T follicular helper cell (primary cell): Measurements from ENCODE around the gene HTD2.
"Not testable (repeated sequence)": the region's sequence is repeated elsewhere in the genome, so short reads cannot be mapped to it uniquely, and the experiment has no call there.

Experiments used
- DNase-seq: peaks from one replicate; pipeline ENCODE4 v3.0.0-alpha.2; 2020; ENCODE audit warnings: low read depth

HTD2 gene

DNA sequence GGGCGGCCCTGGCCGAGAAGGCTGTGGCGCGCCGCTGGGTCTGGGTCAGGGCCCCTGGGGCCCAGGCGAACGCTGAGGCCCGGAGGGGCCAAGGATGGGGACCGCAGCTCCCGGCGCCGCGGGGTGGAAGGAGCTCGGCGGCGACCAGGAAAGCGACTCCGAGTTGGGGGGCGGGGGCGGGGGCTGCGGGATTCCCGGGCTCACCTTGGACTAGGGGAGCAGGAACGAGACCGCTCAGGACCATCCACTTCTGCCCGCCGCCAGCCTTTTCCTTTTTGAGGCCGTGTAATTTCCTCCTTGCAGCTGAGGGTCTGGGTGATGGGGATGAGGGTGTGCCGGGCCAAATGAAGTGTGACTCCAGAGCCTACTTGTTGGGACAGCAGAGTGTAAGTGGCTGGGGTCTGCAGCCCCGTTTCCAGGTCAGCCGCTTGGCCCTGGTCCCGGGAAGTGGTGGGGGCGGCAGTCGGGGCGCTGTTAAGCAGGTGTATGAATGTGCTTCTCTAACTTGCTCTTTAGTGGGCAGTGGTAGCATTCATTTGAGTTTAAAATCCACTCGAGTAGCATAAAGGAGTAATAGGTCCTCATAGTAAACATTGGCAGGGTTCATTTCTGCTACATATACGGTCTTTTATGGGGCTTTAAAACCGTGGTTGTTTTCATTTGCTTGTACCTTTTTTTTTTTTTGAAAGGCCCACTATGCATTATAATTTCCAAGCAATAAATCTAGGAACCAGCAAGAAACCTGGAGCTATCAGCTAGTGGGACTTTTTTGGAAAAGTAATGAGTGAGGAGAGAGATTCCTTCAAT, 27.1 kb downstream of the HTD2 start:
- DNase-seq: no peak

DNA sequence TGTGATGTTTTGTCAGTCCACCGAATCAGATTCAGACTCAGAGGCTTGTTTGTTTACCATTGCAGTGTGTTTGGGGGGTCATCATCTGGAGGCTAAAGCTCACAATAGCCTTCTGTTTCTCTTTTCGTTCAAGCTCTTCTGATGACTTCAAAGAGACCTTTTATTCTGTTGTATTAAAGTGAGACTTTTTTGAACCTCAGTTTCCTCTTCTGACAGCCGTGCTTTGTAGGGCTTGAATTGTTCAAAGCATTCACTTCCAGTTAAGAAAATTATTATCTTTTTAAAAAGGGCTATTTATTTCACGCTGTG, 27.6 kb downstream of the HTD2 start:
- no peak for DNase-seq

DNA sequence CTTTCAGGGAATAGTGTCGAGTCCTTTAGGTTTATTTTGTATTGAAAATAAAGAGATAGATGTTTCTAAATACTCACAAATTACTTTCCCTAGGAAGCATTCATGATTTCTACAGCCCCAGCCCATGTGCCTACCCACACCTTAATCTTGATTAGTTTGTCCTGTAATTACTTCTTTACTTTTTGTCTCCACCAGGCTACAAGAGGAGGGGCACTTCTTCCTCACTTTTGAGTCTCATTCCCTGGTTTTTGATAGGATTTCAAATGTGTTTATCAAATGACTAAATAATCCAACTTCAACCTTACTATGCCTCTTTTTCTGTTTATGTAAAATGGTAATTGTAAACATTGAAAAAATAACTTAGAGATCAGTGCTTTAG, 28.2 kb downstream of the HTD2 start:
- no peak for DNase-seq

DNA sequence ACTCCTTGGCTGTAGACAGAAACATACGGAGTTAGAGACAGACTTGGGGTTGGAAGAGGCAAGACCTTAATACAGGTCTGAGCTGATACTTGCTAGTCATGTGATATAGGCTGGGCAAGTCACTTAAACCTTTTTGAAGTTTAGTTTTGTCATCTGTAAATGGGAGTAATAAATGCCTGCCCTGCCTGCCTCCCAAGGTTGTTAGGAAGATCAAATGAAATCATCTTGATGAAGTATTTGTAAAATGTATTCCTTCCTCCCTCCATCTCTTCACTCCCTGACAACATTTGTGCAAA, 29.3 kb downstream of the HTD2 start:
- no peak for DNase-seq

DNA sequence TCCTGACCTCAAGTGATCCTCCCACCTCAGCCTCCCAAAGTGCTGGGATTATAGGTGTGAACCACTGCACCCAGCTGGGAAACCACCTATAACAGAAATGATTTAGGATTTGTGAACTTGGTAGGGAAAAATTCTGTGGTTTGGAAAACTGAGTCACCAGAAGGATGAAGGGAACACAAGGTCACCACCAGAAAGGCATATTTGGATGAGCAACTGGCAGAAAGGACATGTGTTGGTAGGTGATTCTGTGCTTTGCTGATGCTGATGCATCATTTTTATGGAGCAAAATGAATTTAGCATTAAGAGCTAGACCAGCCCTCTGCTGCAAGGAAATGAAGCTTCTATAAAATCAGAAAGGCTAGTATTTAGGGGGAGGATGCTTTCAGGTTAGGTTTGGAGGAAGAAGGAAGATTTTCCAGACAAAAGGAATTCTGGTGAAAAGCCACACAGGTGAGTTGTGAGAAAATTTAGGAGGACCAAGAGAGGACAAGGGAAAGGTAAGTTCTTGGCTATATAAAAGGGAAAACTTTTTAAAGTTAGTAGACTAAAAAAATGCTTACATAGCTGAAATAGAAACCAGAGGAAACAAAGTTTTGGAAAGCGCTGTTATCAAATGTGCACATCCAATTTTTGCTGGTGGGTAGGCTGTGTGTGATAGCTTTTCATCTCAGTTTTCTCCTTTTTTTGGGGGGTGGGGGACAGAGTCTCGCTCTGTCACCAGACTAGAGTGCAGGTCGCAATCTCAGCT, 30.0 kb downstream of the HTD2 start:
- DNase-seq: no peak

DNA sequence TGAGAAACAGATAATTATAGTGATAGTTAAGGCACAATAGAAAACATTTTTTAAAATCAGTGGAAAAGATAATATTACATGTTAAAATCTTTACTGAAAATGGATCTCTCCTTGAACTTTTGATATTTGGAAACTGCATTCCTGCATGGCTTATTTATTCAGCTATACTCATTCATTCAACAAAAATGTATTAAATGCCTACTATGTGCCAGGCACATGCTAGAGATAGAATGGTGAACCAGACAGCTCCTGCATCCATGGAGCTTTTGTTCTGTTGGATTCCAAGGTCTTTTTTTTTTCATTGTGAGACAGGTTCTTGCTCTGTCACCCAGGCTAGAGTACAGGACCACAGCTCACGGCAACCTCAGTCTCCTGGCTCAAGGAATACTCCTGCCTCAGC, 30.9 kb downstream of the HTD2 start:
- DNase-seq: no peak

DNA sequence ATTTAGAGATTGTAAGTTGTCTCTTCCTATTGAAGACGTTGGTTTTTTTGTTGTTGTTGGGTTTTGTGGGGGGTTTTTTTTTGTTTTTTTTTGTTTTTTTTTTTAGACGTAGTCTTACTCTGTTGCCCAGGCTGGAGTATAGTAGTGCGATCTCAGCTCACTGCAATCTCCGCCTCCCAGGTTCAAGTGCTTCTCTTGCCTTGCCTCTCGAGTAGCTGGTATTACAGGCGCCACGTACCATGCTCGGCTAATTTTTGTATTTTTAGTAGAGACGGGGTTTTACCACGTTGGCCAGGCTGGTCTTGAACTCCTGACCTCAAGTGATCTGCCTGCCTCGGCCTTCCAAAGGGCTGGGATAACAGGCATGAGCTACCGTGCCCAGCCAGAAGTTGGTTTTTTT, 32.8 kb downstream of the HTD2 start:
- DNase-seq: not testable (repeated sequence)

DNA sequence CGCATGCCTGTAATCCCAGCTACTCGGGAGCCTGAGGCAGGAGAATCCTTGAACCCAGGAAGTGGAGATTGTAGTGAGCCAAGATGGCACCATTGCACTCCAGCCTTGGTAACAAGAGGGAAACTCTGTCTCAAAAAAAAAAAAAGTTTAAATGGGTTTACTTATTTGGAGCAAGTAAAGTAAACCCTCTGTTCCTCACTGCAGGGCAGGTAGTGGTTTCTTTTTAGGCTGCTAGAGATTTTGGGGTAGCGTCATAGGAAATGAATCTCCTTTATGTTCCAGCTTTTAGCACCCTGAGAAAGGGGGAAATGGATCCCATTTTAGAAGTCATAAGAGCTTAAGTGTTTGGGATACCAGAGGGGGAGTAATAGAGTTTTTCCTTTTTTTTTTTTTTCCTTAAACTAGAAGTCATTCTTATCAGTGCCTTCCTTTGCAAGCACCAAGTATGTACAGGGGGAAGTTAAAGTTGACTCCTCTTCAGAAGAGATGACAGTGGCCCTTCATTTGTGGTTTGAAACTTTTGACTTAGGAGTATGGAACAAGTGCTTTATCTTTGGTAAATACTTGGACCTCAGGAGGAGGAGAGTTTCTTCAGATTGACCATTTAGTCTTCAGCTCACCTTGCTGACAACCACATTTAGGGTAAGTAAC, 34.4 kb downstream of the HTD2 start:
- DNase-seq: no peak

DNA sequence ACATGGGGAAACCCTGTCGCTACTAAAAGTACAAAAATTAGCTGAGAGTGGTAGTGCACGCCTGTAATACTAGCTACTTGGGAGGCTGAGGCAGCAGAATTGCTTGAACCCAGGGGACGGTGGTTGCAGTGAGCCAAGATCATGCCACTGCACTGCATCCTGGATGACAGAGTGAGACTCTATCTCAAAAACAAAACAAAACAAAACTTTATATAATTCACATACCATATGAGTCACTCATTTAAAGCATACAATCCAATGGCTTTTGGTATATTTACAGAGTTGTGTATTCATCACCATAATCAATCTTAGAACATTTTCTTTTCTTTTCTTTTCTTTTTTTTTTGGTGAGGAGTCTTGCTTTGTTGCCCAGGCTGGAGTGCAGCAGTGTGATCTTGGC, 35.1 kb downstream of the HTD2 start:
- no peak for DNase-seq

DNA sequence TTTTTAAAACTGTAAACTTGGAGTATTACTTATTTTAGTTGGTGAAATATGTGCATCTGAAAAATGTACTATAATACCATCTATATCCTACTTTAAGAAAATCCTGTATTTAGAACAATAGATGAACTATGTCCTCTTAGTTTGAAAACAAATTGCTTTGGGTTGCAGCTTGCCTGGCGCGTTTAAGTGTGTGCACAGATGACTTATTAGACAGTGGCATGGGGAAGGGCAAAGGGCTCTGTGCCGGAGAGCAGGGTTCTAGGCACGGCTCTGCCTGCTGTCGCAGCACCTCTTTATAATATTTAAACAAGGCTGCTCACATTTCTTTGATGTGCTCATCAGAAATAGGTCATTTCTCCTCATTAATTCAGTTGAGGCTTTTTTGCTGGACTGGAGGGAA, 36.4 kb downstream of the HTD2 start:
- DNase-seq: no peak

DNA sequence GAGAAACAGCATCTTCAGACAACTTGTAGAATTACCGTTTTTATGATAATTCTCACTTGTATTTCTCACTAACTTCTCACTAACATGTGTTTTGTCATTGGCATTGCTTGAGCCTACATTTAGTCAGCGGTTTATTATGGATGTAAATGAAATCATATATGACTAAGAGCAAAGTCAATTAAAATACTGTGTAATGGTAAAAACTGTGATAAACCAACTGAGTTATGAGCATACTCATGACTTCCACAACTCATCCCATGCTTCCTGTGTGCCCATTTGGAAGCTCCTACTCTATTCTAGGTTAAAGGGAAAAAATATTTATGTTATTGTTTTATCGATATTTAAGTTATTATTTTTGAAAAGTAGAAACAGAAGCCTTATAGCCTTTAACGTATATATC, 39.1 kb downstream of the HTD2 start:
- DNase-seq: no peak

DNA sequence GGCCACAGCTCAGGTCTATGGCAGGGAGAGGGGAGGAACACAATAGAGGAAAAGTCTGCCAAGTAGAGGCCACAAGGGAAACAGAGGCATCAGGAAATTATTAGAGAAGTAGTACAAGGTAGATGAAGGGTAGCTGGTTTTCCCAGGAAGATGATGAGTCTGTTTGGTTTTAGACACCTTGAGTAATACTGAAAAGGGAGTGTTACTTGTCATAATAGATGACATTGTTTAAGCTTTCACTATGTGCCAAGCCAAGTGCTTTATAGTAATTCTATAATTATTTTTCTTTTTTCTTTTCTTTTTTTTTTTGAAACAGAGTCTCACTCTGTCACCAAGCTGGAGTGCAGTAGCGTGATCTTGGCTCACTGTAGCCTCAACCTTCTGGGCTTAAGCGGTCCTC, 40.0 kb downstream of the HTD2 start:
- DNase-seq: no peak

DNA sequence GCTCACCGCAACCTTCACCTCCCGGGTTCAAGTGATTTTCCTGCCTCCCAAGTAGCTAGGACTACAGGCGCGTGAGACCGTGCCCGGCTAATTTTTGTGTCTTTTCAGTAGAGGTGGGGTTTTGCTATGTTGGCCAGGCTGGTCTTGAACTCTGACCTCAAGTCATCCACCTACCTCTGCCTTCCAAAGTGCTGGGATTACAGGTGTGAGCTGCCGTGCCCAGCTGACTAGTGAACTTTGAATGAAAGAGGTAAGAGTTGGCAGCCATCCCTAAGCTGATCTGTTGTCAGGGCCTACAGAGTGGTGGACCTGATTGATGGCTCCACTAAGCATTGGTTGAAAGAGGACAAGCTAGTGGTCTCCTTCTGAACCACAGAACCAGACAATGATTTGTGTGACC, 41.7 kb downstream of the HTD2 start:
- DNase-seq: no peak

DNA sequence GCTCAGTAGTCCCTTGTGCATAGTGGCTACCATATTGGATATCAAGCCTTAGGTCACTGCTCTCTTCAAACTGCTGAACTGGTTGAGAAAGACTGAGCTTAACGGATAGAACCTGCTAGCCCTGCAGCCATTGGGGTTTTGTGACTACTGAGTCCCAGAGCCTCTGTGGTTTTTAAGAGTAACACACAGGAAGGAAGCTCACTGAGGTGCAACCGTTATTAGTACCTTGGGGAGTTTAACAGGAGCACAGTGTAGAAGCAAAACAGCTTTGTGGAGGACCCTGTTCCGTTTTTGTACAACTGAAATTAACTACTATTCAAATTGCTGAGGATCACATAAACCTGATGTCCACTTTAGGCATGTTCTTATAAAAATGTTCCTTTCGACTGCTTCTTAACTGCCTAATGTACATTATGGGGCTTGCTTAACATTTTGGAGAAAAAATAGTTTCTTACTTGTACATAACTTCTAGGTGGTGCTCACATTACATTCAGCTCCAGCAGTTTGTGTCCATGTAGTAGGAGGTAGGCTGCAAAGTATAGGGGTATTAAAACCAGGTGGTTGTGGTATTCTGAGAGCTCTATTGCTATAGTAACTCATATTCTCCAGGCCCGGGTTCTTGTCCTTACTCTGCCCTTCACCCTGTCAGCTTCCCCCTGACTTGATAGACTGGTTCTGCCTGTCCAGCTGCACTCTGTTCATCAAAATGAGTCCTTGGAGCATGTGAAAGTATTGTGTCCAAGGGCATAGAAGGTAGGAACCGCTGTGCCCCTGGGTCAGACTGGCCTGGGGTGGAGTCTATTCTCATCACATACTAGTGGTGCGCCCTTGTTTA, 43.7 kb downstream of the HTD2 start:
- DNase-seq: no peak

DNA sequence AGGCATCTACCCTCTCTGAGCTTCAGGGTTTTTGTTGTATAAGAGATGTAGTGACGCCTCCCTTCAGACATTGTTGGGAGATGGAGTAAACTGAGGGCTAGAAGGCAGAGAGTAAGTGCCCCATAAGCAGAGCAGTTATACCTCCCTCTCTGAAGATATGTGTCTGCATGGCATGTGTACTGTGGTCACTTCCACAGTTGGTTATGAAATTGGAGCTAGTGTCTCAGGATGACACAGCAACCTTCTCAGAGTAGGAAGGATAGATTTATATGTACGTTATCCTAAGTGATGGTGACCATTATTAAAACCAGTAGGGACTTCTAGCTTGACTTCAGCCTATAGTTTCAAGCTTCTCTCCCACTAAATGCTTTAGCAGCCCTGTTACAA, 44.3 kb downstream of the HTD2 start:
- DNase-seq: no peak

DNA sequence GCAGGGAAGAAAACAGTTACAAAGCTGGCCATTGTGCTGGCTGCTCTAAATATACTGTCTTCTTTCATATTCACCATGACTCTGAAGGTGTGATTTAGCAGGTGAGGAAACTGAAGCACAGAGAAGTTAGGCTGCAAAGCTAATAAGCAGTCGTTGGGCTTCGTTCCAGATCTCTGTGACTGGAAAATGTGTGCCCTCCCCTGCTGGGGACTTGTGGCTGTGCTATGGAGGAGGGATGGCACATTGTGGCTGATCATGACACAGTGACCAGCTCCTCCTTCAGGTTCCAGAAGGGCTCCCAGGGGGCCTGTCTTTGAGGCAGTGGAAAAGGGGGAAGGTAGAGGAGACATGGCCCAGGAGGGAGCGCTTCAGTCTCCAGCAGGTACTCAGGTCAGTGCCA, 45.6 kb downstream of the HTD2 start:
- DNase-seq: no peak

DNA sequence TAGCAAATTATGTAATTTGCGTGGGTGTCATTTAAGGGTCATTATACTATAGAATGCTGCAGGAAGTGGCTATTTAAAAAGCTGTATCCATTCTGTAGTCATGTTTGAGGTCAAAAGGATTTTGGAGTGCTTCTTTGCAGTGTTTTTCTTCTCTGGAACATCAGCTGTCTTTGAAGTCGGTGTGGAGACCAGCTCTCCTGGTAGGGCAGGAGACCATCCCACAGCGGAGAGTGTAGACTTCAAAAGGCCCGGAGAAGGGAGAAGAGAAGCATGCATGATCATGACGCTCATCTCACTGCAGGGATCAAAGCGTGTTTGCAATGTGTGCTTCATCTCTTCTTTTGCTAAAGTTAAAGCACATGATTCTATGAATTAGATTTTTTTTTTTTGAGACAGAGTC, 46.3 kb downstream of the HTD2 start:
- no peak for DNase-seq

DNA sequence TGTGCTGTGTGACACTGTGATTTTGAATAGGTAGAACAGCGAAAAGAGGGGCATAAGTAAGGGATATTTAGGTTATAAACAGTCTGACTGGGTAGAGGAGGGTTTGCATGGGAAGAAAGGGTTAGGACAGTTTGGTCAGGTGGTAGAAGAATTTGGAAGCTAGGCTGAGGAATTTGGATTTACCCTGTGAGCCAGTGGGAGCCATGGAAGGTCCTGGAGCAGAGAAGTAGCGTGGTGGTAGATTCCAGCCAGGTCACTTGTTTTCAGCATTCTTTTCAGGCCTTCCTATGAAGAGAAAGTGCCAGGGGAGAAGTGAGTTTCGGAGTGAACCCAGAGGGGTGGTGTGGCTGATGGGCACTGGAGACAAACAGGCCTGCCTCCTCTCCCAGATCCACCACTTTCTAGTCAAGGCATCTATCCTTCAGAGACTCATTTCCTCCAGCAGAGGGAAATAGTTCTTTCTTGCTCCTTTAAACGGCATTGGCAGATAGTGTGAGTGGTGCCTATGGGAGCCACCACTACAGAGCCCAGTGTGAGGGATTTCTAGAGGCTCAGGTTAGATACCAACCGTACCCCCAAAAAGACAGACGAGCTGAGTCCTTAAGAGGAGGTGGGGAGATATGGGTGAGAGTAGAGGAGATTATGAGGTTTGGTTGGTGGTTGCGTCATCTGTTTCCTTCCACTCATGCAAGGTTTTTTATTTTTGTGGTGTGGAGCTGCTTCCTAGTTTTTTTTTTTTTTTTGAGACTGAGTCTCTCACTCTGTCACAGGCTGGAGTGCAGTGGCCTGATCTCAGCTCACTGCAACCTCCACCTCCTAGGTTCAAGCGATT, 47.6 kb downstream of the HTD2 start:
- DNase-seq: no peak

DNA sequence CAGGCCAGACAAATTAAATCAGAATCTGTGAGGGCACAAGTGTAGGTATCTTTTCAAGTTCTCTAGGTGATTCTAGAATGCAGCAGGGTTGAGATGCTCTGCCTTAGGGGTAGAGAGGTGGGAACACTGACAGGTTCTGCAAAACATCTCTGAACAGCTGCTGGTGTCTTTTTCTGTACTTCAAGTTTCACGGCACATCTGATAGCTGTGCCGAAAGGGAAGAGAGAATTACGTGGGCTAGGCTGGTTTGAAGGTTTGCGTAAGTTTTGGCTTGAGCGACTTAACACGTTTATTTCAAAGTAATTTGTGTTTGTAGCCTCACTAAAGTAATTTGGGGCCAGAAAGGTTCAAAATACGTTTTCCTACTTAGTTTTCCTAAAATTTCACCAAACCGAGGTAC, 48.9 kb downstream of the HTD2 start:
- DNase-seq: no peak

DNA sequence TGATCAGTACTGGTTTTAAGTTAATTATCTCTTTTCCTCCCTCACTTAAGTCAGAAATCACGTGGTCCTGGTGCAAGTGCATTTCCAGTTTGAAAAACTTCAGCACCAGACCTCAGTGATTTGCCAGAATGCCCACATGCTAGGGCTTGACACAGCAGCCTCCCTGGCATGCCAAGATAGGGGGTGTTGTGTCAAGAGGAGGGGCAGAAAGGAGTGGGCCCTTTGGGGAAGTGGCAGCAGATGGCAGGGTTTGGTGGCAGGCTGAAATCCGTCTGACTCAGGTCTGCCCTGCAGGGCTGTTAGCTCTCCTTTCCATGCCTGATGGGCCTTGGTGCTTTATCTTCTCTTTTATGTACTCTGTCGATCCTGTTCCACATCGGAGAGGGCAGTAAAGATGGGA, 49.7 kb downstream of the HTD2 start:
- DNase-seq: no peak

DNA sequence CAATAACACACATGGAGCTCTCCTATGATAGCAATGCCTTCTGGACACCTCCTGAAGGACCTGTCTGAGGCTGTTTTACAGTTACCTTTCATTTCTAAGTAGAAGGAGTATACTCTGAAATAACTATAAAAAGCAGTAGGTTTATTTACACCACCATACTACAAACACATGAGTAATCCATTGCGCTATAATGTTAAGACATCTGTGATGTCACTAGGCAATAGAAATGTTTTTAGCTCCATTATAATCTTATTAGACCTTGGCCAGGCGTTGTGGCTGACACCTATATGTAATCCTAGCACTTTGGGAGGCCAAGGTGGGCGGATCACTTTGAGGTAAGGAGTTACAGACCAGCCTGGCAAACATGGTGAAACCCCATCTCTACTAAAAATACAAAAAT, 51.1 kb downstream of the HTD2 start:
- no peak for DNase-seq

DNA sequence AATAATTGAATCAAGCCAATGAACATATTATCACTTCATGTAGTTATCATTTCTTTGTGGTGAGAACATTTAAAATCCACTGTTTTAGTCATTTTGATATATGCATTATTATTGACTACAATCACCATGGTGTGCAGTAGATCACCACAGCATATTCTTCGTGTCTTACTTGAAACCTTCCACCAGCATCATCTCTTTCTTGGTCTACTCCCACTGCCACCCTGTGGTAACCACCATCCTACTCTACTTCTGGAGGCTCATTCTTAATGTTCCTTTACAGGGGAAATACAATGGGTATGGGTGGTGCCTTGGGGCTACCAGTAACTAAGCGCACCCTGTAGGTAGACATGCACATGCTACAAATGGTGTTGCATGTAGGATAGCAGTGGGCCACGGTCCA, 51.8 kb downstream of the HTD2 start:
- no peak for DNase-seq
